Measurements from ENCODE around the gene TMEM82. TPM values are rescaled to one million over a fixed set of nuclear protein-coding genes. Genes with fewer than 3 reads are reported as not detected.

TMEM82 gene
- total and polyA plus RNA-seq, 4 experiments from 2014 or later: not detected

GRCh38 chr1:15758343-15758931 is 16.1 kb downstream of the TMEM82 start, which contains the start of gene FBLIM1:
FBLIM1 (plus strand) TSS chr1:15758795; CDS start chr1:15764984, 6,189 bp downstream.
- peaks cover 16 to 36% of the 10 kb centered on the region in 2 donors for H3K27me3 Mint-ChIP-seq
- H3K27ac Mint-ChIP-seq: no peak within 1 kb of the TSS
- ChIA-PET POLR2A (ENCODE audit: partially characterized antibody) (no interaction called here), CTCF (ENCODE audit: partially characterized antibody) (no interaction called here)
- H3K36me3 Mint-ChIP-seq: no peaks in the 10 kb centered on the region
- H3K27me3 ChIP-seq (ENCODE audit: insufficient read depth, low read length): peaks cover 4% of the 10 kb centered on the region
- H3K4me1 ChIP-seq (ENCODE audit: insufficient read depth, low read length): peaks cover 21% of the 10 kb centered on the region
- peak within 1 kb of the TSS; percentile 45 to 84 (median 60) for H3K4me3 Mint-ChIP-seq
- H3K4me3 ChIP-seq (ENCODE audit: low read length in 2 of 2): no peak within 1 kb of the TSS
- no peaks in the 10 kb centered on the region for H3K36me3 ChIP-seq (ENCODE audit: insufficient read depth, low read length)
- peaks cover 0 to 2% (median 0%) of the 10 kb centered on the region in 8 donors for H3K9me3 Mint-ChIP-seq
- H3K27ac ChIP-seq (ENCODE audit: low read depth, low read length): no peak within 1 kb of the TSS
- H3K9me3 ChIP-seq (ENCODE audit: control insufficient read depth in 1 of 2, low read length in 2 of 2): no peaks in the 10 kb centered on the region
- H3K4me1 Mint-ChIP-seq: peaks cover 6 to 23% (median 14%) of the 10 kb centered on the region in 4 donors
- no peak for DNase-seq
- intact Hi-C loops (cut with micrococcal nuclease): no loop called here

GRCh38 chr1:15758953-15759661 is 16.8 kb downstream of the TMEM82 start:
- POLR2A ChIA-PET (ENCODE audit: partially characterized antibody): no interaction called here
- H3K4me3 Mint-ChIP-seq: peak overlapping the region in 7 of 8 donors; percentile 24 to 57 (median 54)
- DNase-seq: no peak

GRCh38 chr1:15760520-15761211 is 18.4 kb downstream of the TMEM82 start:
- Histone ChIP-seq H3K27ac (ENCODE audit: low read depth, low read length) (no peak overlapping the region), H3K36me3 (ENCODE audit: insufficient read depth, low read length) (no peaks in the 10 kb centered on the region), H3K4me3 (ENCODE audit: low read length in 2 of 2) (no peak overlapping the region), H3K4me1 (ENCODE audit: insufficient read depth, low read length) (peaks cover 21% of the 10 kb centered on the region), H3K9me3 (ENCODE audit: control insufficient read depth in 1 of 2, low read length in 2 of 2) (no peaks in the 10 kb centered on the region), H3K27me3 (ENCODE audit: insufficient read depth, low read length) (peaks cover 4% of the 10 kb centered on the region)
- CTCF ChIA-PET (ENCODE audit: partially characterized antibody): interaction anchor here (1.2 kb wide), 1 partner anchor 31 kb away, joined by 5 read pairs; no protein-coding TSS in a partner anchor
- Mint-ChIP-seq H3K27ac (no peak overlapping the region), H3K27me3 (peaks cover 16 to 36% of the 10 kb centered on the region in 2 donors), H3K9me3 (peaks cover 0 to 2% (median 0%) of the 10 kb centered on the region in 8 donors), H3K4me1 (peaks cover 6 to 23% (median 14%) of the 10 kb centered on the region in 4 donors), H3K4me3 (peak overlapping the region in 1 of 8 donors; percentile 5), H3K36me3 (no peaks in the 10 kb centered on the region)
- POLR2A ChIA-PET (ENCODE audit: partially characterized antibody): no interaction called here
- intact Hi-C loops (cut with micrococcal nuclease): no loop called here
- no peak for DNase-seq

More at GRCh38 chr1:15758953-15759661, 16.8 kb downstream of the TMEM82 start:
- Histone ChIP-seq H3K9me3 (ENCODE audit: control insufficient read depth in 1 of 2, low read length in 2 of 2) (no peaks in the 10 kb centered on the region), H3K27me3 (ENCODE audit: insufficient read depth, low read length) (peaks cover 4% of the 10 kb centered on the region), H3K36me3 (ENCODE audit: insufficient read depth, low read length) (no peaks in the 10 kb centered on the region), H3K27ac (ENCODE audit: low read depth, low read length) (no peak overlapping the region), H3K4me3 (ENCODE audit: low read length in 2 of 2) (no peak overlapping the region), H3K4me1 (ENCODE audit: insufficient read depth, low read length) (peaks cover 21% of the 10 kb centered on the region)
- H3K9me3 Mint-ChIP-seq: peaks cover 0 to 2% (median 0%) of the 10 kb centered on the region in 8 donors
- no peak overlapping the region for H3K27ac Mint-ChIP-seq
- intact Hi-C loops (cut with micrococcal nuclease): no loop called here
- H3K4me1 Mint-ChIP-seq: peaks cover 6 to 23% (median 14%) of the 10 kb centered on the region in 4 donors
- CTCF ChIA-PET (ENCODE audit: partially characterized antibody): no interaction called here
- peaks cover 16 to 37% of the 10 kb centered on the region in 2 donors for H3K27me3 Mint-ChIP-seq
- H3K36me3 Mint-ChIP-seq: no peaks in the 10 kb centered on the region

GRCh38 chr1:15761366-15762128 is 19.2 kb downstream of the TMEM82 start:
- CTCF ChIA-PET (ENCODE audit: partially characterized antibody): no interaction called here
- H3K27ac ChIP-seq (ENCODE audit: low read depth, low read length): no peak overlapping the region
- H3K9me3 ChIP-seq (ENCODE audit: control insufficient read depth in 1 of 2, low read length in 2 of 2): no peaks in the 10 kb centered on the region
- Mint-ChIP-seq H3K4me3 (peak overlapping the region in 1 of 8 donors; percentile 5), H3K36me3 (no peaks in the 10 kb centered on the region), H3K4me1 (peaks cover under 1 to 17% (median 9%) of the 10 kb centered on the region in 4 donors), H3K9me3 (peaks cover 0 to 2% (median 0%) of the 10 kb centered on the region in 8 donors), H3K27ac (no peak overlapping the region), H3K27me3 (peaks cover 14 to 31% of the 10 kb centered on the region in 2 donors)
- POLR2A ChIA-PET (ENCODE audit: partially characterized antibody): no interaction called here
- H3K4me1 ChIP-seq (ENCODE audit: insufficient read depth, low read length): peaks cover 16% of the 10 kb centered on the region
- no peaks in the 10 kb centered on the region for H3K36me3 ChIP-seq (ENCODE audit: insufficient read depth, low read length)
- peaks cover 4% of the 10 kb centered on the region for H3K27me3 ChIP-seq (ENCODE audit: insufficient read depth, low read length)
- H3K4me3 ChIP-seq (ENCODE audit: low read length in 2 of 2): no peak overlapping the region
- no peak for DNase-seq
- intact Hi-C loops (cut with micrococcal nuclease): no loop called here

- intact Hi-C loops (cut with micrococcal nuclease): no loop called here
- ChIA-PET POLR2A (ENCODE audit: partially characterized antibody) (no interaction called here), CTCF (ENCODE audit: partially characterized antibody) (no interaction called here)
- DNase-seq: no peak
- Histone ChIP-seq H3K27me3 (ENCODE audit: insufficient read depth, low read length) (no peaks in the 10 kb centered on the region), H3K36me3 (ENCODE audit: insufficient read depth, low read length) (no peaks in the 10 kb centered on the region), H3K4me1 (ENCODE audit: insufficient read depth, low read length) (peaks cover 12% of the 10 kb centered on the region), H3K27ac (ENCODE audit: low read depth, low read length) (no peak overlapping the region), H3K4me3 (ENCODE audit: low read length in 2 of 2) (no peak overlapping the region), H3K9me3 (ENCODE audit: control insufficient read depth in 1 of 2, low read length in 2 of 2) (no peaks in the 10 kb centered on the region)
- Mint-ChIP-seq H3K27ac (no peak overlapping the region), H3K4me3 (no peak overlapping the region), H3K36me3 (no peaks in the 10 kb centered on the region), H3K9me3 (no peaks in the 10 kb centered on the region), H3K4me1 (peaks cover 0 to 7% (median 4%) of the 10 kb centered on the region in 4 donors), H3K27me3 (peaks cover 11 to 25% of the 10 kb centered on the region in 2 donors)
These were observed 20.2 kb downstream of the TMEM82 start for GRCh38 chr1:15762546-15762945.

- H3K36me3 Mint-ChIP-seq: no peaks in the 10 kb centered on the region
- CTCF ChIA-PET (ENCODE audit: partially characterized antibody): no interaction called here
- H3K4me1 Mint-ChIP-seq: peaks cover 0 to 3% (median under 1%) of the 10 kb centered on the region in 4 donors
- Histone ChIP-seq H3K27me3 (ENCODE audit: insufficient read depth, low read length) (no peaks in the 10 kb centered on the region), H3K27ac (ENCODE audit: low read depth, low read length) (no peak overlapping the region), H3K9me3 (ENCODE audit: control insufficient read depth in 1 of 2, low read length in 2 of 2) (no peaks in the 10 kb centered on the region), H3K36me3 (ENCODE audit: insufficient read depth, low read length) (no peaks in the 10 kb centered on the region), H3K4me3 (ENCODE audit: low read length in 2 of 2) (no peak overlapping the region), H3K4me1 (ENCODE audit: insufficient read depth, low read length) (peaks cover 1% of the 10 kb centered on the region)
- H3K27ac Mint-ChIP-seq: no peak overlapping the region
- POLR2A ChIA-PET (ENCODE audit: partially characterized antibody): no interaction called here
- H3K4me3 Mint-ChIP-seq: no peak overlapping the region
- DNase-seq: no peak
- no peaks in the 10 kb centered on the region for H3K9me3 Mint-ChIP-seq
- intact Hi-C loops (cut with micrococcal nuclease): no loop called here
- H3K27me3 Mint-ChIP-seq: peaks cover 8 to 22% of the 10 kb centered on the region in 2 donors
These were observed 22.0 kb downstream of the TMEM82 start for GRCh38 chr1:15764269-15764764.
